ENCODE measurements around the gene RAP1GAP2. TPM values are rescaled to one million over a fixed set of nuclear protein-coding genes. Genes with fewer than 3 reads are reported as not detected.

RAP1GAP2 gene
- total and polyA plus RNA-seq, 2 of the 8 experiments (the other 6 are each of a cell fraction or from before 2014, with no cell fraction given) = 24.0 to 63.8 TPM

- no peak for TF ChIP-seq SUZ12 (IDR thresholded peaks at IDR 0.05; ENCODE audit: low read length)
- TF ChIP-seq NANOG (IDR thresholded peaks at IDR 0.05; ENCODE audit: insufficient read depth, low read depth, low read length, poor library complexity, severe bottlenecking) = no peak
- TF ChIP-seq TAF1 (IDR thresholded peaks at IDR 0.05; ENCODE audit: low read depth, low read length) = no peak
- TF ChIP-seq E2F6 (IDR thresholded peaks at IDR 0.05) = no peak
Observed at GRCh38 chr17:2847381-2848333, 51.4 kb downstream of the RAP1GAP2 start (continued).
